Hepatocyte (in vitro differentiated cells): ENCODE results near the gene PRKAG2. TPM values are rescaled to one million over a fixed set of nuclear protein-coding genes. Genes with fewer than 3 reads are reported as not detected.

ENCODE experiments used
- DNase-seq: peaks from one replicate; pipeline ENCODE4 v3.0.0-alpha.2; 2016; ENCODE audit warnings: low spot score
- H2AFZ ChIP-seq: fragments of 200-600 bp; sonication (generic); 2 replicates; pipeline ENCODE4 v1.6.0; 2016; ENCODE audit warnings: antibody characterized with exemption, mild to moderate bottlenecking
- H3K27ac ChIP-seq: fragments of 200-600 bp; sonication (generic); 2 replicates; pipeline ENCODE4 v1.5.1; 2016; ENCODE audit warnings: mild to moderate bottlenecking
- H3K27me3 ChIP-seq: fragments of 200-600 bp; sonication (generic); 2 replicates; pipeline ENCODE4 v1.6.1; 2016
- H3K36me3 ChIP-seq: fragments of 200-600 bp; sonication (generic); replicated peaks from 2 replicates; pipeline ENCODE4 v1.5.1; 2016; ENCODE audit warnings: low read depth; ENCODE audit not compliant: insufficient read depth
- H3K4me1 ChIP-seq: fragments of 200-600 bp; sonication (generic); 2 replicates; pipeline ENCODE4 v1.5.1; 2016; ENCODE audit warnings: mild to moderate bottlenecking, moderate library complexity; ENCODE audit not compliant: insufficient read depth
- H3K4me2 ChIP-seq: fragments of 200-600 bp; sonication (generic); 2 replicates; pipeline ENCODE4 v1.6.0; 2016
- H3K4me3 ChIP-seq: fragments of 200-600 bp; sonication (generic); 2 replicates; pipeline ENCODE4 v1.5.1; 2016; ENCODE audit warnings: mild to moderate bottlenecking
- H3K79me2 ChIP-seq: fragments of 200-600 bp; sonication (generic); 2 replicates; pipeline ENCODE4 v1.6.0; 2017; ENCODE audit warnings: mild to moderate bottlenecking
- H3K9me2 ChIP-seq: fragments of 200-600 bp; sonication (generic); replicated peaks from 2 replicates; pipeline ENCODE4 v1.6.0; 2017; ENCODE audit warnings: mild to moderate bottlenecking; ENCODE audit not compliant: insufficient read depth
- H3K9me3 ChIP-seq: fragments of 200-600 bp; sonication (generic); 2 replicates; pipeline ENCODE4 v1.5.1; 2016; ENCODE audit warnings: low read depth, mild to moderate bottlenecking
- H4K20me1 ChIP-seq: fragments of 200-600 bp; sonication (generic); 2 replicates; pipeline ENCODE4 v1.6.0; 2016; ENCODE audit warnings: mild to moderate bottlenecking; ENCODE audit not compliant: insufficient read depth, poor library complexity, severe bottlenecking
- EZH2 ChIP-seq: fragments of 200-600 bp; sonication (generic); IDR thresholded peaks from 2 replicates; pipeline ENCODE4 v1.6.1; 2016; ENCODE audit warnings: antibody characterized with exemption, mild to moderate bottlenecking, borderline replicate concordance
- EZH2phosphoT487 ChIP-seq: fragments of 200-600 bp; sonication (generic); IDR thresholded peaks from one replicate; pipeline ENCODE4 v1.6.1; 2018; ENCODE audit warnings: antibody characterized with exemption, mild to moderate bottlenecking, low read depth, moderate library complexity; ENCODE audit not compliant: unreplicated experiment, severe bottlenecking
- WGBS: methylation state at CpG from one replicate; pipeline ENCODE4 v1.1.6; 2016; ENCODE audit warnings: low lambda C conversion rate; ENCODE audit errors: missing lambda C conversion rate; 5-methylcytosine and 5-hydroxymethylcytosine counted together
- polyA plus RNA-seq: library from polyadenylated mRNA; unstranded; fragments of >200 nt; fragmentation: Nextera tagmentation; extraction: Ambion mirVana; gene quantifications from 2 replicates; pipeline ENCODE4 v1.2.1, GENCODE V29; 2016
- total RNA-seq: library from RNA; depleted of rRNA; stranded (reverse); fragments of >200 nt; gene quantifications from 2 replicates; pipeline ENCODE4 v1.2.3, GENCODE V29; 2014
- TF ChIP-seq, protein P1 (sequence below): fragments of 200-600 bp; sonication (generic); IDR thresholded peaks from 2 replicates; pipeline ENCODE4 v1.5.1; 2016; ENCODE audit warnings: antibody characterized with exemption, mild to moderate bottlenecking; ENCODE audit not compliant: poor library complexity

The PRKAG2 gene
- total and polyA plus RNA-seq, 2 experiments from 2014 or later = 17.8 to 23.4 TPM

DNA sequence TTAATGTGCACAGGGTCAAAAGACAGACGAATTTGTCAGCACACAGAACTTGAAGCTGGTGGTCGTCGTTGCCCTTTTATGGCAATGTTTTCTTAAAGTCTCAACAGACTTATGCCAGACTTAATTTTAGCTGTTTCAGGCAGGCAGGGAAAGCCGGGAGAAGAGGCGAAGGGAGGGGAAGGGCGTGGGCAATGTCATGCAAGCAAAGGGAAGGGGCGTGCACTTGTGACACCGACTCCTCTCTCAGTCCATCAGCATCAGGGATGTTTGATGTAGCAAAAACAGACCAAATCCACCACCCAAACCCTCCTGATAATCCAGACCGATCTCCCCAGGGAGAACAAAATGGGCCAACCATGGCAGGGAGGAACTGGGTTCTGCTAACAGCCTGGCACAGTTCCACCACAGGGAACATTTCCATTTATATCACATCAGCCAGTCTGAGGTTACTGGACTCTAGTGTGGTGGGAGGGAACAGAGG, 239.1 kb downstream of the PRKAG2 start:
- Histone ChIP-seq H3K36me3 (no peaks in the 10 kb centered on the region), H2AFZ (no peak overlapping the region), H3K4me3 (no peak overlapping the region), H3K79me2 (no peaks in the 10 kb centered on the region), H4K20me1 (no peaks in the 10 kb centered on the region), H3K4me1 (no peaks in the 10 kb centered on the region), H3K4me2 (no peak overlapping the region), H3K27me3 (no peaks in the 10 kb centered on the region), H3K27ac (no peak overlapping the region), H3K9me3 (peaks cover 4% of the 10 kb centered on the region), H3K9me2 (no peaks in the 10 kb centered on the region)
- 56% methylated on average over 9 of the region's 9 CpGs for WGBS
- DNase-seq = no peak
- TF ChIP-seq EZH2phosphoT487 = no peak
- TF ChIP-seq, protein P1, sequence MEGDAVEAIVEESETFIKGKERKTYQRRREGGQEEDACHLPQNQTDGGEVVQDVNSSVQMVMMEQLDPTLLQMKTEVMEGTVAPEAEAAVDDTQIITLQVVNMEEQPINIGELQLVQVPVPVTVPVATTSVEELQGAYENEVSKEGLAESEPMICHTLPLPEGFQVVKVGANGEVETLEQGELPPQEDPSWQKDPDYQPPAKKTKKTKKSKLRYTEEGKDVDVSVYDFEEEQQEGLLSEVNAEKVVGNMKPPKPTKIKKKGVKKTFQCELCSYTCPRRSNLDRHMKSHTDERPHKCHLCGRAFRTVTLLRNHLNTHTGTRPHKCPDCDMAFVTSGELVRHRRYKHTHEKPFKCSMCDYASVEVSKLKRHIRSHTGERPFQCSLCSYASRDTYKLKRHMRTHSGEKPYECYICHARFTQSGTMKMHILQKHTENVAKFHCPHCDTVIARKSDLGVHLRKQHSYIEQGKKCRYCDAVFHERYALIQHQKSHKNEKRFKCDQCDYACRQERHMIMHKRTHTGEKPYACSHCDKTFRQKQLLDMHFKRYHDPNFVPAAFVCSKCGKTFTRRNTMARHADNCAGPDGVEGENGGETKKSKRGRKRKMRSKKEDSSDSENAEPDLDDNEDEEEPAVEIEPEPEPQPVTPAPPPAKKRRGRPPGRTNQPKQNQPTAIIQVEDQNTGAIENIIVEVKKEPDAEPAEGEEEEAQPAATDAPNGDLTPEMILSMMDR = no peak
- TF ChIP-seq EZH2 = no peak

DNA sequence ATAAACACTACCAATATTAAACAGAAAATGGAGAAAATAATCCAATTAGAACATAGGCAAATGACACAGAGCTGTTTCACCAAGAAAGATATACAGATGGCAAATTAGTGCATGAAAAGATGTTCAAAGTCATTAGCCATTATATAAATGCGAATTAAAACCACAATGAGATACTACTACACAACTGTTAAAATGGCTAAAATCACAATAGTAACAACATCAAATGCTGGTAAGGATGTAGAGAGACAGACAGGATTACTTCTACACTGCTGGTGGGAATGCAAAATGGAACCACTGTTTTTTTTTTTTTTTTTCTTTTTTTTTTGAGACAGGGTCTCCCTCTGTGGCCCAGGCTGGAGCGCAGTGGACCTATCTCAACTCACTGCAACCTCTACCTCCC, 242.3 kb downstream of the PRKAG2 start:
- peaks cover 4% of the 10 kb centered on the region for H4K20me1 ChIP-seq
- H3K9me2 ChIP-seq = no peaks in the 10 kb centered on the region
- peaks cover 14% of the 10 kb centered on the region for H3K79me2 ChIP-seq
- no peak for DNase-seq
- H3K4me1 ChIP-seq = peaks cover 11% of the 10 kb centered on the region
- no peak overlapping the region for H3K4me3 ChIP-seq
- no peak overlapping the region for H3K4me2 ChIP-seq
- 95% methylated on average over 2 of the region's 2 CpGs for WGBS
- peaks cover 4% of the 10 kb centered on the region for H3K9me3 ChIP-seq
- no peak overlapping the region for H2AFZ ChIP-seq
- H3K27ac ChIP-seq = no peak overlapping the region
- no peaks in the 10 kb centered on the region for H3K36me3 ChIP-seq
- H3K27me3 ChIP-seq = no peaks in the 10 kb centered on the region
- no peak for TF ChIP-seq EZH2
- TF ChIP-seq, protein P1 = no peak
- TF ChIP-seq EZH2phosphoT487 = no peak

DNA sequence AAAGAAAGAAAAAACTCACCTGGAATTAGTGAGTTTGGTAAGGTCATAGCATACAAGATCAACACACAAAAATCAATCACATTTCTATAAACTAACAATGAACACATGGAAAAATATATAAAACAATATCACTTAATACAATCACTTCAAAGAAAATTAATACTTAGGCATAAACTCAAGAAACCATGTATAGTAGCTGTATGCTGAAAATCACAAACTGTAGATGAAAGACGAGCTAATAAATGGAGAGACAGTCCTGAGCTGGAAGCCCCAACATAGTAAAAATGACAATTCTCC, 243.5 kb downstream of the PRKAG2 start:
- 94% methylated on average over 1 of the region's 1 CpG for WGBS

More for the DNA sequence above, 243.5 kb downstream of the PRKAG2 start:
- H3K79me2 ChIP-seq = peaks cover 25% of the 10 kb centered on the region
- DNase-seq = no peak
- peak overlapping the region; percentile 35 for H3K4me3 ChIP-seq
- no peaks in the 10 kb centered on the region for H3K27me3 ChIP-seq
- peaks cover 4% of the 10 kb centered on the region for H3K9me3 ChIP-seq
- H4K20me1 ChIP-seq = peaks cover 4% of the 10 kb centered on the region
- H3K36me3 ChIP-seq = no peaks in the 10 kb centered on the region
- H2AFZ ChIP-seq = no peak overlapping the region
- TF ChIP-seq EZH2phosphoT487 = no peak
- TF ChIP-seq, protein P1 = no peak
- no peak for TF ChIP-seq EZH2
- H3K4me1 ChIP-seq = peaks cover 11% of the 10 kb centered on the region
- peak overlapping the region; percentile 96 for H3K27ac ChIP-seq
- peak overlapping the region; percentile 86 for H3K4me2 ChIP-seq
- H3K9me2 ChIP-seq = no peaks in the 10 kb centered on the region
